HEK293 (cell line): ENCODE measurements around the gene HPD.

Experiments used
- CTCF ChIA-PET: fragments of 350-600 bp; formaldehyde crosslinking; extraction: SDS; loops from one replicate; lab custom pipeline; 2021; ENCODE audit warnings: antibody characterized with exemption; lab: Yijun Ruan, JAX
- POLR2A ChIA-PET: fragments of 300-600 bp; formaldehyde crosslinking; extraction: SDS; loops from one replicate; lab custom pipeline; 2020; ENCODE audit warnings: antibody characterized with exemption, inconsistent platforms; lab: Yijun Ruan, JAX
- H3K27ac ChIP-seq: fragments of 200-500 bp; sonication (Bioruptor generic); 2 replicates; pipeline ENCODE4 v1.5.1; 2014; ENCODE audit warnings: low read depth, low read length, control low read depth, inconsistent platforms; ENCODE audit errors: extremely low read depth
- H3K36me3 ChIP-seq, 2 experiments: fragments of 200-500 bp in 1 of 2; sonication (Bioruptor generic) in 1 of 2; 1 replicate in 1 of 2; 2 replicates in 1 of 2; pipeline ENCODE4 v1.5.1; 2014 to 2017; ENCODE audit warnings: inconsistent platforms in 2 of 2, low read length in 2 of 2; ENCODE audit not compliant: control insufficient read depth in 2 of 2, insufficient read depth in 1 of 2
- H3K4me1 ChIP-seq: fragments of 200-500 bp; sonication (Bioruptor generic); 2 replicates; pipeline ENCODE4 v1.5.1; 2014; ENCODE audit warnings: mild to moderate bottlenecking, low read length, inconsistent platforms; ENCODE audit not compliant: control insufficient read depth, insufficient read depth
- H3K4me3 ChIP-seq: 2 replicates; pipeline ENCODE4 v1.5.1; 2011; ENCODE audit warnings: low read depth, mild to moderate bottlenecking, control low read depth, low read length, moderate library complexity
- H3K9me3 ChIP-seq: fragments of 200-500 bp; sonication (Bioruptor generic); 2 replicates; pipeline ENCODE4 v1.5.1; 2014; ENCODE audit warnings: low read depth, low read length, inconsistent platforms; ENCODE audit not compliant: control insufficient read depth, insufficient read depth
- BCL11A ChIP-seq: fragments of 450-650 bp; formaldehyde crosslinking; IDR thresholded peaks from 2 replicates; pipeline ENCODE4 v1.5.1; 2016; ENCODE audit warnings: low read depth, missing biosample characterization, missing genetic modification characterization
- ELK4 ChIP-seq: IDR thresholded peaks from 2 replicates; pipeline ENCODE4 v1.6.1; 2011; ENCODE audit warnings: mild to moderate bottlenecking, low read depth, low read length, borderline replicate concordance
- GLI2 ChIP-seq: fragments of 450-650 bp; formaldehyde crosslinking; IDR thresholded peaks from 2 replicates; pipeline ENCODE4; 2017; ENCODE audit warnings: missing biosample characterization, missing genetic modification characterization, low read depth, borderline replicate concordance
- GLIS2 ChIP-seq: fragments of 450-650 bp; formaldehyde crosslinking; IDR thresholded peaks from 2 replicates; pipeline ENCODE4 v1.5.1; 2016; ENCODE audit warnings: missing biosample characterization, missing genetic modification characterization
- MYNN ChIP-seq: fragments of 450-650 bp; formaldehyde crosslinking; IDR thresholded peaks from 2 replicates; pipeline ENCODE4 v1.5.1; 2016; ENCODE audit warnings: missing biosample characterization, missing genetic modification characterization, borderline replicate concordance
- PRDM2 ChIP-seq: fragments of 450-650 bp; formaldehyde crosslinking; IDR thresholded peaks from 2 replicates; pipeline ENCODE4 v1.5.1; 2016; ENCODE audit warnings: missing biosample characterization, missing genetic modification characterization, borderline replicate concordance
- REPIN1 ChIP-seq: fragments of 450-650 bp; formaldehyde crosslinking; IDR thresholded peaks from 2 replicates; pipeline ENCODE4 v1.5.1; 2017; ENCODE audit warnings: missing biosample characterization, missing genetic modification characterization, low read depth
- SALL2 ChIP-seq: fragments of 450-650 bp; formaldehyde crosslinking; IDR thresholded peaks from 2 replicates; pipeline ENCODE4 v1.5.0; 2017; ENCODE audit warnings: missing biosample characterization, mild to moderate bottlenecking, missing genetic modification characterization, borderline replicate concordance
- TRIM28 ChIP-seq: IDR thresholded peaks from 2 replicates; pipeline ENCODE4 v1.6.1; 2011; ENCODE audit warnings: low read length, control low read depth, borderline replicate concordance
- YY1 ChIP-seq: fragments of 450-650 bp; formaldehyde crosslinking; IDR thresholded peaks from 2 replicates; pipeline ENCODE4 v1.5.1; 2018; ENCODE audit warnings: missing biosample characterization, missing genetic modification characterization
- YY2 ChIP-seq: fragments of 450-650 bp; formaldehyde crosslinking; IDR thresholded peaks from 2 replicates; pipeline ENCODE4 v1.5.1; 2016; ENCODE audit warnings: missing biosample characterization, missing genetic modification characterization
- ZBTB48 ChIP-seq: fragments of 450-650 bp; formaldehyde crosslinking; IDR thresholded peaks from 2 replicates; pipeline ENCODE4 v1.5.1; 2016; ENCODE audit warnings: missing biosample characterization, missing genetic modification characterization
- ZNF174 ChIP-seq: fragments of 450-650 bp; formaldehyde crosslinking; IDR thresholded peaks from 2 replicates; pipeline ENCODE4 v1.5.0; 2017; ENCODE audit warnings: missing biosample characterization, mild to moderate bottlenecking, missing genetic modification characterization
- ZNF184 ChIP-seq: fragments of 450-650 bp; IDR thresholded peaks from 2 replicates; pipeline ENCODE4 v1.5.1; 2018; ENCODE audit warnings: missing biosample characterization, mild to moderate bottlenecking, missing genetic modification characterization
- ZNF248 ChIP-seq: fragments of 450-650 bp; formaldehyde crosslinking; IDR thresholded peaks from 2 replicates; pipeline ENCODE4 v1.5.1; 2017; ENCODE audit warnings: missing biosample characterization, missing genetic modification characterization
- ZNF341 ChIP-seq: fragments of 450-650 bp; formaldehyde crosslinking; IDR thresholded peaks from 2 replicates; pipeline ENCODE4; 2016; ENCODE audit warnings: low read depth, missing biosample characterization, missing genetic modification characterization
- ZNF473 ChIP-seq: fragments of 450-650 bp; formaldehyde crosslinking; IDR thresholded peaks from 2 replicates; pipeline ENCODE4 v1.5.1; 2017; ENCODE audit warnings: missing biosample characterization, missing genetic modification characterization
- ZNF514 ChIP-seq: fragments of 450-650 bp; formaldehyde crosslinking; IDR thresholded peaks from 2 replicates; pipeline ENCODE4 v1.5.1; 2016; ENCODE audit warnings: missing biosample characterization, missing genetic modification characterization
- ZNF518A ChIP-seq: fragments of 450-650 bp; formaldehyde crosslinking; conservative IDR thresholded peaks from 2 replicates; pipeline ENCODE4 v1.5.1; 2016; ENCODE audit warnings: low read depth, missing biosample characterization, missing genetic modification characterization
- ZNF558 ChIP-seq: fragments of 450-650 bp; formaldehyde crosslinking; IDR thresholded peaks from 2 replicates; pipeline ENCODE4 v1.5.1; 2016; ENCODE audit warnings: missing biosample characterization, missing genetic modification characterization
- ZNF629 ChIP-seq: fragments of 450-650 bp; formaldehyde crosslinking; IDR thresholded peaks from 2 replicates; pipeline ENCODE4 v1.5.1; 2017; ENCODE audit warnings: missing biosample characterization, missing genetic modification characterization
- ZNF654 ChIP-seq: fragments of 450-650 bp; formaldehyde crosslinking; IDR thresholded peaks from 2 replicates; pipeline ENCODE4 v1.5.1; 2016; ENCODE audit warnings: low read depth, missing biosample characterization, missing genetic modification characterization

The HPD gene

GRCh38 chr12:121830588-121831265 lies 27.9 kb downstream of the HPD start (continued):
- TF ChIP-seq MYNN (tag by site-specific recombination), result no peak
- TF ChIP-seq GLIS2 (tag by site-specific recombination), result no peak
- no peak for TF ChIP-seq ZNF518A (tag by site-specific recombination)

GRCh38 chr12:121830134-121830533 lies 28.5 kb downstream of the HPD start:
- Histone ChIP-seq H3K4me1 (no peaks in the 10 kb centered on the region), H3K4me3 (no peak overlapping the region), H3K27ac (no peak overlapping the region), H3K9me3 (no peaks in the 10 kb centered on the region), H3K36me3 (peaks cover 14 to 60% of the 10 kb centered on the region in 2 experiments; a peak in 2 of 3 replicates)
- ChIA-PET CTCF (no interaction called here), POLR2A (no interaction called here)
- TF ChIP-seq TRIM28, result no peak
- TF ChIP-seq ZNF654 (tag by site-specific recombination), result no peak
- TF ChIP-seq ZNF558 (tag by site-specific recombination), result no peak
- no peak for TF ChIP-seq ZNF473
- TF ChIP-seq REPIN1, result no peak
- TF ChIP-seq YY2 (tag by site-specific recombination), result no peak
- no peak for TF ChIP-seq ZNF629 (tag by site-specific recombination)
- no peak for TF ChIP-seq ZNF514
- no peak for TF ChIP-seq ZBTB48 (tag by site-specific recombination)
- no peak for TF ChIP-seq ELK4
- no peak for TF ChIP-seq ZNF174 (tag by site-specific recombination)
- no peak for TF ChIP-seq SALL2
- TF ChIP-seq YY1, result no peak
- no peak for TF ChIP-seq BCL11A
- TF ChIP-seq ZNF341 (tag by site-specific recombination), result no peak

- no peaks in the 10 kb centered on the region for H3K4me1 ChIP-seq
- ChIA-PET POLR2A (no interaction called here), CTCF (interaction anchor here (0.6 to 0.7 kb wide), 2 partner anchors 8 to 701 kb away, joined by 3 to 4 read pairs; no protein-coding TSS in a partner anchor)
- peaks cover 15 to 63% of the 10 kb centered on the region in 2 experiments; a peak in 2 of 3 replicates for H3K36me3 ChIP-seq
- no peak overlapping the region for H3K4me3 ChIP-seq
- no peak overlapping the region for H3K27ac ChIP-seq
- no peaks in the 10 kb centered on the region for H3K9me3 ChIP-seq
- TF ChIP-seq PRDM2, result no peak
- TF ChIP-seq ZNF184 (tag by site-specific recombination), result no peak
- TF ChIP-seq ZNF248 (tag by site-specific recombination), result no peak
- TF ChIP-seq GLI2 (tag by site-specific recombination), result no peak
Measured at GRCh38 chr12:121829250-121829918, 29.3 kb downstream of the HPD start.
